Esophagus muscularis mucosa (tissue), 4 donors: ENCODE results near the gene RALGDS. TPM values are rescaled to one million over a fixed set of nuclear protein-coding genes. Genes with fewer than 3 reads are reported as not detected.
"Not testable (repeated sequence)": the region's sequence is repeated elsewhere in the genome, so short reads cannot be mapped to it uniquely, and the experiment has no call there.

Experiments used
- DNase-seq: peaks from one replicate; pipeline ENCODE4 v3.0.0-alpha.2; 2017; ENCODE audit errors: extremely low spot score
- H3K27ac ChIP-seq, 4 donors: fragments of 200-600 bp; sonication (generic); replicated peaks in 1 of 4; 1 replicate in 3 of 4; 2 replicates in 1 of 4; pipeline ENCODE4 v1.5.1; 2016 to 2019; ENCODE audit warnings: mild to moderate bottlenecking in 1 of 4
- H3K27me3 ChIP-seq, 4 donors: fragments of 200-600 bp; sonication (generic); one replicate each; pipeline versions ENCODE4 v1.5.1 to v1.6.0; 2016 to 2019
- H3K36me3 ChIP-seq, 4 donors: fragments of 200-600 bp; sonication (generic); one replicate each; pipeline ENCODE4 v1.5.1; 2016 to 2019
- H3K4me1 ChIP-seq, 4 donors: fragments of 200-600 bp; sonication (generic); one replicate each; pipeline ENCODE4 v1.5.1; 2016 to 2019
- H3K4me3 ChIP-seq, 4 donors: fragments of 200-600 bp; sonication (generic); 1 replicate in 2 of 4; 2 replicates in 2 of 4; pipeline ENCODE4 v1.5.1; 2016 to 2019; ENCODE audit warnings: mild to moderate bottlenecking in 4 of 4, moderate library complexity in 1 of 4
- H3K9me3 ChIP-seq, 4 donors: fragments of 200-600 bp; sonication (generic); 1 replicate in 3 of 4; 2 replicates in 1 of 4; pipeline ENCODE4 v1.5.1; 2016 to 2019
- EP300 ChIP-seq: sonication (generic); formaldehyde crosslinking; IDR thresholded peaks from one replicate; pipeline ENCODE4 v1.6.1; 2017; ENCODE audit warnings: antibody characterized with exemption
- POLR2A ChIP-seq: fragments of 450-650 bp; IDR thresholded peaks from one replicate; pipeline ENCODE4 v1.6.1; 2017; ENCODE audit warnings: antibody characterized with exemption, moderate library complexity, mild to moderate bottlenecking, low read depth
- POLR2AphosphoS5 ChIP-seq, 2 donors: sonication (generic); formaldehyde crosslinking; IDR thresholded peaks; one replicate each; pipeline ENCODE4 v1.6.1; 2017; ENCODE audit warnings: antibody characterized with exemption in 2 of 2
- WGBS: methylation state at CpG from one replicate; pipeline ENCODE4 v1.1.5; 2018; 5-methylcytosine and 5-hydroxymethylcytosine counted together
- intact Hi-C: fragments of 100-400 bp; cut with DNase I; formaldehyde crosslinking; loops from one replicate; pipeline ENCODE4 v1.15.1; 2023
- total RNA-seq, 4 donors: library from RNA; depleted of rRNA; stranded (reverse); fragments of >200 nt; gene quantifications; one replicate each; pipeline versions ENCODE4 v1.1.0 to v1.2.1, GENCODE V29; 2016
- TF ChIP-seq, protein P1 (sequence below), 3 experiments: fragments of 200-600 bp in 2 of 3; fragments of 450-650 bp in 1 of 3; sonication (generic) in 2 of 3; IDR thresholded peaks; one replicate each; pipeline ENCODE4 v1.5.1; 2017 to 2019; ENCODE audit warnings: antibody characterized with exemption in 3 of 3, mild to moderate bottlenecking in 2 of 3, moderate library complexity in 1 of 3

Gene RALGDS
- total RNA-seq, 4 donors from 2014 or later, result 48.6 to 67.4 (median 54.8) TPM

DNA sequence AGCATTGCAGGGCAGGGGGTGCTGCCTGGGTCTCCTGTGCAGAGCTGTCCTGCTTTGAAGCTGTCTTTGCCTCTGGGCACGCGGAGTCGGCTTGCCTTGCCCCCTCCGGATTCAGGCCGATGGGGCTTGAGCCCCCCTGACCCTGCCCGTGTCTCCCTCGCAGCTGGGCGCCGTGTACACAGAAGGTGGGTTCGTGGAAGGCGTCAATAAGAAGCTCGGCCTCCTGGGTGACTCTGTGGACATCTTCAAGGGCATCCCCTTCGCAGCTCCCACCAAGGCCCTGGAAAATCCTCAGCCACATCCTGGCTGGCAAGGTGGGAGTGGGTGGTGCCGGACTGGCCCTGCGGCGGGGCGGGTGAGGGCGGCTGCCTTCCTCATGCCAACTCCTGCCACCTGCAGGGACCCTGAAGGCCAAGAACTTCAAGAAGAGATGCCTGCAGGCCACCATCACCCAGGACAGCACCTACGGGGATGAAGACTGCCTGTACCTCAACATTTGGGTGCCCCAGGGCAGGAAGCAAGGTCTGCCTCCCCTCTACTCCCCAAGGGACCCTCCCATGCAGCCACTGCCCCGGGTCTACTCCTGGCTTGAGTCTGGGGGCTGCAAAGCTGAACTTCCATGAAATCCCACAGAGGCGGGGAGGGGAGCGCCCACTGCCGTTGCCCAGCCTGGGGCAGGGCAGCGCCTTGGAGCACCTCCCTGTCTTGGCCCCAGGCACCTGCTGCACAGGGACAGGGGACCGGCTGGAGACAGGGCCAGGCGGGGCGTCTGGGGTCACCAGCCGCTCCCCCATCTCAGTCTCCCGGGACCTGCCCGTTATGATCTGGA is 56.6 kb downstream of the RALGDS start:
- TF ChIP-seq, protein P1, sequence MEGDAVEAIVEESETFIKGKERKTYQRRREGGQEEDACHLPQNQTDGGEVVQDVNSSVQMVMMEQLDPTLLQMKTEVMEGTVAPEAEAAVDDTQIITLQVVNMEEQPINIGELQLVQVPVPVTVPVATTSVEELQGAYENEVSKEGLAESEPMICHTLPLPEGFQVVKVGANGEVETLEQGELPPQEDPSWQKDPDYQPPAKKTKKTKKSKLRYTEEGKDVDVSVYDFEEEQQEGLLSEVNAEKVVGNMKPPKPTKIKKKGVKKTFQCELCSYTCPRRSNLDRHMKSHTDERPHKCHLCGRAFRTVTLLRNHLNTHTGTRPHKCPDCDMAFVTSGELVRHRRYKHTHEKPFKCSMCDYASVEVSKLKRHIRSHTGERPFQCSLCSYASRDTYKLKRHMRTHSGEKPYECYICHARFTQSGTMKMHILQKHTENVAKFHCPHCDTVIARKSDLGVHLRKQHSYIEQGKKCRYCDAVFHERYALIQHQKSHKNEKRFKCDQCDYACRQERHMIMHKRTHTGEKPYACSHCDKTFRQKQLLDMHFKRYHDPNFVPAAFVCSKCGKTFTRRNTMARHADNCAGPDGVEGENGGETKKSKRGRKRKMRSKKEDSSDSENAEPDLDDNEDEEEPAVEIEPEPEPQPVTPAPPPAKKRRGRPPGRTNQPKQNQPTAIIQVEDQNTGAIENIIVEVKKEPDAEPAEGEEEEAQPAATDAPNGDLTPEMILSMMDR (IDR thresholded peaks at IDR 0.05), result no peak
- TF ChIP-seq POLR2A, result no peak
- no peak for TF ChIP-seq POLR2AphosphoS5 (IDR thresholded peaks at IDR 0.05)
- no peak for TF ChIP-seq EP300
- no peak for DNase-seq
- Histone ChIP-seq H3K4me1 (peaks cover 0 to 10% (median 0%) of the 10 kb centered on the region in 4 donors), H3K9me3 (no peaks in the 10 kb centered on the region), H3K36me3 (peaks cover 0 to 20% (median 5%) of the 10 kb centered on the region in 4 donors), H3K27me3 (no peaks in the 10 kb centered on the region), H3K27ac (no peak overlapping the region), H3K4me3 (no peak overlapping the region)
- 94% methylated on average over 15 of the region's 30 CpGs for WGBS
- intact Hi-C loops, result no loop called here

DNA sequence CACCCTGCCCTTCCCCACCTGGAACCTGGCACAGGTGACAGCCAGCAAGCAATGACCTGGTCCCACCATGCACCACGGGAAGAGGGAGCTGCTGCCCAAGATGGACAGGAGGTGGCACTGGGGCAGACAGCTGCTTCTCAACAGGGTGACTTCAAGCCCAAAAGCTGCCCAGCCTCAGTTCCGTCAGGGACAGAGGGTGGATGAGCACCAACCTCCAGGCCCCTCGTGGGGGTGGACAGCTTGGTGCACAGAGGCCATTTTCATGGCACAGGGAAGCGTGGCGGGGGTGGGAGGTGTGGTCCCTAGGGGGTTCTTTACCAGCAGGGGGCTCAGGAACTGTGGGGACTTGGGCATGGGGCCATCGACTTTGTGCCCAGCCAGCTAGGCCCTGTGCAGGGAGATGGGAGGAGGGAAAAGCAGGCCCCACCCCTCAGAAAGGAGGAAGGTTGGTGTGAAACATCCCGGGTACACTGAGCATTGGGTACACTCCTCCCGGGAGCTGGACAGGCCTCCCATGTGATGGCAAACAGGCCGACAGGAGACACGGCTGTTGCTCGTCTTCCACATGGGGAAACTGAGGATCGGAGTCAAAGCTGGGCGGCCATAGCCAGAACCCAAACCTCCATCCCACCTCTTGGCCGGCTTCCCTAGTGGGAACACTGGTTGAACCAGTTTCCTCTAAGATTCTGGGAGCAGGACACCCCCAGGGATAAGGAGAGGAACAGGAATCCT is 57.4 kb downstream of the RALGDS start:
- no peaks in the 10 kb centered on the region for H3K9me3 ChIP-seq
- 73% methylated on average over 6 of the region's 14 CpGs for WGBS
- peaks cover 0 to 10% (median 0%) of the 10 kb centered on the region in 4 donors for H3K4me1 ChIP-seq
- DNase-seq, result no peak
- no peak overlapping the region for H3K4me3 ChIP-seq
- peaks cover 0 to 21% (median 5%) of the 10 kb centered on the region in 4 donors for H3K36me3 ChIP-seq
- H3K27ac ChIP-seq, result no peak overlapping the region
- no peak for TF ChIP-seq EP300
- intact Hi-C loops, result no loop called here
- no peaks in the 10 kb centered on the region for H3K27me3 ChIP-seq

DNA sequence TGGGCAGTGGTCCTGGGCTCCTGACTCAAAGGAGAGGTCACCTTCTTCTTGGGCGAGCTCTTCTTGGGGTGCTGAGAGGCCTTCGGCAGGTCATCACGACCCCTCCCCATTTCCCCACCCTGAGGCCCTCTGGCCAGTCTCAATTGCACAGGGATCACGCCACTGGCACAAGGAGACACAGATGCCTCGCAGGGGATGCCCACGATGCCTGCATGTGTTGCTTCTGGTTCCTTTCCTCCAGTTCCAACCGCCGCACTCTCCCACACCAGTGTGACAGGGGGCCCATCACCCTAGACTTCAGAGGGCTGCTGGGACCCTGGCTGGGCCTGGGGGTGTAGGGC is 57.9 kb downstream of the RALGDS start:
- TF ChIP-seq EP300, result no peak
- TF ChIP-seq, protein P1 (IDR thresholded peaks at IDR 0.05), result no peak
- no peak for TF ChIP-seq POLR2A
- no peak for TF ChIP-seq POLR2AphosphoS5 (IDR thresholded peaks at IDR 0.05)
- Histone ChIP-seq H3K27ac (no peak overlapping the region), H3K9me3 (no peaks in the 10 kb centered on the region), H3K4me1 (peaks cover 0 to 10% (median 0%) of the 10 kb centered on the region in 4 donors), H3K36me3 (peaks cover 0 to 27% (median 10%) of the 10 kb centered on the region in 4 donors), H3K4me3 (no peak overlapping the region), H3K27me3 (no peaks in the 10 kb centered on the region)
- 100% methylated on average over 1 of the region's 8 CpGs for WGBS
- DNase-seq, result no peak
- intact Hi-C loops, result no loop called here

DNA sequence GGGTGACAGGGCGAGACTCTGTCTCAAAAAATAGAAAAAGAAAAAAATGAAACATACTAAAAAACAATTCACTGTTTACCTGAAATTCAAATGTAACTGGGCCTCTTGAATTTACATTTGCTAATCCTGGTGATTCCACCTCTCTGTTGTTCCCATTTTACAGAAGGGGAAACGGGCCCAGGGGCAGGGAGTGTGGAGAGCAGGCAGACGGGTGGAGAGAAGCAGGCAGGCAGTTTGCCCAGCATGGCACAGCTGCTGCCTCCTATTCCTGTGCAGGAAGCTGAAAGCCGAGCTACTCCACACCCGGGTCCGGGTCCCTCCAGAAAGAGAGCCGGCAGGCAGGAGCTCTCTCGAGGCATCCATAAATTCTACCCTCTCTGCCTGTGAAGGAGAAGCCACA is 58.5 kb downstream of the RALGDS start:
- H3K4me1 ChIP-seq, result peaks cover 0 to 10% (median 0%) of the 10 kb centered on the region in 4 donors
- H3K27ac ChIP-seq, DNase-seq, H3K27me3 ChIP-seq, H3K9me3 ChIP-seq, H3K4me3 ChIP-seq, intact Hi-C loops: not testable (repeated sequence)
- H3K36me3 ChIP-seq, result peaks cover 4 to 32% (median 15%) of the 10 kb centered on the region in 4 donors
- 71% methylated on average over 7 of the region's 8 CpGs for WGBS

DNA sequence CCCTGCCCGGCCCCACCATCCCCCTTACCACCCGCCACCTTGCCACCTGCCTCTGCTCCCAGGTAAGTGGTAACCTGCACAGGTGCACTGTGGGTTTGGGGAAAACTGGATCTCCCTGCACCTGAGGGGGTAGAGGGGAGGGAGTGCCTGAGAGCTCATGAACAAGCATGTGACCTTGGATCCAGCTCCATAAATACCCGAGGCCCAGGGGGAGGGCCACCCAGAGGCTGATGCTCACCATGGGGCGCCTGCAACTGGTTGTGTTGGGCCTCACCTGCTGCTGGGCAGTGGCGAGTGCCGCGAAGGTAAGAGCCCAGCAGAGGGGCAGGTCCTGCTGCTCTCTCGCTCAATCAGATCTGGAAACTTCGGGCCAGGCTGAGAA is 59.3 kb downstream of the RALGDS start, which contains the start of gene CEL:
CEL (plus strand) TSS at position 218 of the 382 bp plus-strand sequence; CDS start at position 240, 22 bp downstream.
- H3K27me3 ChIP-seq, DNase-seq, H3K27ac ChIP-seq, intact Hi-C loops, H3K9me3 ChIP-seq, H3K4me3 ChIP-seq: not testable (repeated sequence)
- Histone ChIP-seq H3K4me1 (peaks cover 0 to 10% (median 0%) of the 10 kb centered on the region in 4 donors), H3K36me3 (peaks cover 11 to 41% (median 23%) of the 10 kb centered on the region in 4 donors)
- WGBS, result no CpG with 5 or more reads among the region's 9 CpGs

DNA sequence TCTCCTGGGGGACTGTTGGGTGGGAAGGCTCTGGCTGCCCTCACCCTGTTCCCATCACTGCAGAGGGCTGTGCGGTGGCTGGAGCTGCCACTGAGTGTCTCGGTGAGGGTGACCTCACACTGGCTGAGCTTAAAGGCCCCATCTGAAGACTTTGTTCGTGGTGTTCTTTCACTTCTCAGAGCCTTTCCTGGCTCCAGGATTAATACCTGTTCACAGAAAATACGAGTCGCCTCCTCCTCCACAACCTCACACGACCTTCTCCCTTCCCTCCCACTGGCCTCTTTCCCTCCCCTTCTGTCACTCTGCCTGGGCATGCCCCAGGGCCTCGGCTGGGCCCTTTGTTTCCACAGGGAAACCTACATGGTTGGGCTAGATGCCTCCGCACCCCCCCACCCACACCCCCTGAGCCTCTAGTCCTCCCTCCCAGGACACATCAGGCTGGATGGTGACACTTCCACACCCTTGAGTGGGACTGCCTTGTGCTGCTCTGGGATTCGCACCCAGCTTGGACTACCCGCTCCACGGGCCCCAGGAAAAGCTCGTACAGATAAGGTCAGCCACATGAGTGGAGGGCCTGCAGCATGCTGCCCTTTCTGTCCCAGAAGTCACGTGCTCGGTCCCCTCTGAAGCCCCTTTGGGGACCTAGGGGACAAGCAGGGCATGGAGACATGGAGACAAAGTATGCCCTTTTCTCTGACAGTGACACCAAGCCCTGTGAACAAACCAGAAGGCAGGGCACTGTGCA is 59.8 kb downstream of the RALGDS start:
- H3K27ac ChIP-seq, intact Hi-C loops, H3K27me3 ChIP-seq, DNase-seq, H3K4me3 ChIP-seq, H3K9me3 ChIP-seq: not testable (repeated sequence)
- peaks cover 0 to 10% (median 0%) of the 10 kb centered on the region in 4 donors for H3K4me1 ChIP-seq
- peaks cover 17 to 41% (median 28%) of the 10 kb centered on the region in 4 donors for H3K36me3 ChIP-seq
- 40% methylated on average over 8 of the region's 14 CpGs for WGBS
